ENCODE measurements around the gene PKP1. TPM values are rescaled to one million over a fixed set of nuclear protein-coding genes. Genes with fewer than 3 reads are reported as not detected.

The PKP1 gene
- total and polyA plus RNA-seq, 2 experiments from 2014 or later = 0.19 to 0.83 TPM

DNA sequence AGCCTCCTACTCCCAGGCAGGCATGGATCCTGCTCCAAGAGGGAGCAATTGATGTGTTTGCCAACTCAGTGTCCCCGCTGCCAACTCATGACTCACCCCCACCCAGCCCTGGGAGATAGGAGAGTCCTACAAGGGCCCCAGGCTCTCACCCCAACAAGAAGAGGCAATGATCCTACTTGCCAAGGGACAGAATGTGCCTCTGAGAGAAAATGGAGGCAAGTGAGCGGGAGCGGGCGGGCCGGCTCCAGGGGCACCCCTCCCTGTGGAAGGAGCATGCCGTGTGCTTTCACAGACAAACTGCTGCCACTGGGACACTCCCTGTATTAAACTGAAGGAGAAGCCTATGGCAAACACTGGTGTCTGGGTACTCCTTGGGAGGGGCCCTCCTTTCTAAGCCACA, 16.7 kb downstream of the PKP1 start (continued):
- TF ChIP-seq, protein P1, sequence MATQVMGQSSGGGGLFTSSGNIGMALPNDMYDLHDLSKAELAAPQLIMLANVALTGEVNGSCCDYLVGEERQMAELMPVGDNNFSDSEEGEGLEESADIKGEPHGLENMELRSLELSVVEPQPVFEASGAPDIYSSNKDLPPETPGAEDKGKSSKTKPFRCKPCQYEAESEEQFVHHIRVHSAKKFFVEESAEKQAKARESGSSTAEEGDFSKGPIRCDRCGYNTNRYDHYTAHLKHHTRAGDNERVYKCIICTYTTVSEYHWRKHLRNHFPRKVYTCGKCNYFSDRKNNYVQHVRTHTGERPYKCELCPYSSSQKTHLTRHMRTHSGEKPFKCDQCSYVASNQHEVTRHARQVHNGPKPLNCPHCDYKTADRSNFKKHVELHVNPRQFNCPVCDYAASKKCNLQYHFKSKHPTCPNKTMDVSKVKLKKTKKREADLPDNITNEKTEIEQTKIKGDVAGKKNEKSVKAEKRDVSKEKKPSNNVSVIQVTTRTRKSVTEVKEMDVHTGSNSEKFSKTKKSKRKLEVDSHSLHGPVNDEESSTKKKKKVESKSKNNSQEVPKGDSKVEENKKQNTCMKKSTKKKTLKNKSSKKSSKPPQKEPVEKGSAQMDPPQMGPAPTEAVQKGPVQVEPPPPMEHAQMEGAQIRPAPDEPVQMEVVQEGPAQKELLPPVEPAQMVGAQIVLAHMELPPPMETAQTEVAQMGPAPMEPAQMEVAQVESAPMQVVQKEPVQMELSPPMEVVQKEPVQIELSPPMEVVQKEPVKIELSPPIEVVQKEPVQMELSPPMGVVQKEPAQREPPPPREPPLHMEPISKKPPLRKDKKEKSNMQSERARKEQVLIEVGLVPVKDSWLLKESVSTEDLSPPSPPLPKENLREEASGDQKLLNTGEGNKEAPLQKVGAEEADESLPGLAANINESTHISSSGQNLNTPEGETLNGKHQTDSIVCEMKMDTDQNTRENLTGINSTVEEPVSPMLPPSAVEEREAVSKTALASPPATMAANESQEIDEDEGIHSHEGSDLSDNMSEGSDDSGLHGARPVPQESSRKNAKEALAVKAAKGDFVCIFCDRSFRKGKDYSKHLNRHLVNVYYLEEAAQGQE (IDR thresholded peaks at IDR 0.05; ENCODE audit: unreplicated experiment) = no peak
- TF ChIP-seq CREB1 (CRISPR knock-in tag; IDR thresholded peaks at IDR 0.05; ENCODE audit: low read depth) (no peak), STAT1 (IDR thresholded peaks at IDR 0.05; ENCODE audit: unreplicated experiment) (no peak), POLR2AphosphoS5 (IDR thresholded peaks at IDR 0.05; ENCODE audit: low read depth) (no peak)
- TF ChIP-seq, protein P2, sequence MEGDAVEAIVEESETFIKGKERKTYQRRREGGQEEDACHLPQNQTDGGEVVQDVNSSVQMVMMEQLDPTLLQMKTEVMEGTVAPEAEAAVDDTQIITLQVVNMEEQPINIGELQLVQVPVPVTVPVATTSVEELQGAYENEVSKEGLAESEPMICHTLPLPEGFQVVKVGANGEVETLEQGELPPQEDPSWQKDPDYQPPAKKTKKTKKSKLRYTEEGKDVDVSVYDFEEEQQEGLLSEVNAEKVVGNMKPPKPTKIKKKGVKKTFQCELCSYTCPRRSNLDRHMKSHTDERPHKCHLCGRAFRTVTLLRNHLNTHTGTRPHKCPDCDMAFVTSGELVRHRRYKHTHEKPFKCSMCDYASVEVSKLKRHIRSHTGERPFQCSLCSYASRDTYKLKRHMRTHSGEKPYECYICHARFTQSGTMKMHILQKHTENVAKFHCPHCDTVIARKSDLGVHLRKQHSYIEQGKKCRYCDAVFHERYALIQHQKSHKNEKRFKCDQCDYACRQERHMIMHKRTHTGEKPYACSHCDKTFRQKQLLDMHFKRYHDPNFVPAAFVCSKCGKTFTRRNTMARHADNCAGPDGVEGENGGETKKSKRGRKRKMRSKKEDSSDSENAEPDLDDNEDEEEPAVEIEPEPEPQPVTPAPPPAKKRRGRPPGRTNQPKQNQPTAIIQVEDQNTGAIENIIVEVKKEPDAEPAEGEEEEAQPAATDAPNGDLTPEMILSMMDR (conservative IDR thresholded peaks at IDR 0.05; ENCODE audit: low read depth in 2 of 2) = no peak

DNA sequence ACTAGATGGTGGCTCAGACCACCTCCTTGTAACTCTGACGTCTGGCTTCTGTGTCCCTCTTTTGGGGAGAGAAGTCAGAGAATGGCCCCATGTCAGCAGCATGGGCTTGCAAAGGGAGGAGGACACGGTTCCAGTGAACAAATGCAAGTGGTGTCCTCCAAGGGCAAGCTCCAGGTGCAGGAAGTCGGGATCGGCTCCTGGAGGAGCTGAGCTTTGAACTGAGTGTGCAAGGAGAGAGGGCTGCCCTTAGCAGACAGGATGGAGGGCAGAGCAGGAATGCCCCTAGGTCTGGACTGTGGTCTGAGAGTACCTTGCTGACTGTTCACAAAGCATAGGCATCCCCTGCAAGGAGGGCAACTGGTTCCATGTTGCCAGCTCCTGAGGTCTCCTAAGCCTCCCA, 17.3 kb downstream of the PKP1 start:
- no peak for ATAC-seq
- no peaks in the 10 kb centered on the region for H3K79me2 ChIP-seq (replicated peaks; ENCODE audit: insufficient read depth)
- TF ChIP-seq, protein P3, sequence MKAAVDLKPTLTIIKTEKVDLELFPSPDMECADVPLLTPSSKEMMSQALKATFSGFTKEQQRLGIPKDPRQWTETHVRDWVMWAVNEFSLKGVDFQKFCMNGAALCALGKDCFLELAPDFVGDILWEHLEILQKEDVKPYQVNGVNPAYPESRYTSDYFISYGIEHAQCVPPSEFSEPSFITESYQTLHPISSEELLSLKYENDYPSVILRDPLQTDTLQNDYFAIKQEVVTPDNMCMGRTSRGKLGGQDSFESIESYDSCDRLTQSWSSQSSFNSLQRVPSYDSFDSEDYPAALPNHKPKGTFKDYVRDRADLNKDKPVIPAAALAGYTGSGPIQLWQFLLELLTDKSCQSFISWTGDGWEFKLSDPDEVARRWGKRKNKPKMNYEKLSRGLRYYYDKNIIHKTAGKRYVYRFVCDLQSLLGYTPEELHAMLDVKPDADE (IDR thresholded peaks at IDR 0.05) = no peak
- TF ChIP-seq ZNF331 (CRISPR knock-in tag; IDR thresholded peaks at IDR 0.05; ENCODE audit: low read depth) = no peak
- no peak for TF ChIP-seq CREB1 (CRISPR knock-in tag; IDR thresholded peaks at IDR 0.05; ENCODE audit: low read depth)
- TF ChIP-seq, protein P2 (conservative IDR thresholded peaks at IDR 0.05; ENCODE audit: low read depth in 2 of 2) = no peak
- TF ChIP-seq POLR2AphosphoS5 (IDR thresholded peaks at IDR 0.05; ENCODE audit: low read depth) = no peak
- TF ChIP-seq, protein P1 (IDR thresholded peaks at IDR 0.05; ENCODE audit: unreplicated experiment) = no peak

More for the DNA sequence above, 17.3 kb downstream of the PKP1 start:
- no peak overlapping the region for H3K4me3 Mint-ChIP-seq
- Histone ChIP-seq H3K36me3 (ENCODE audit: insufficient read depth) (no peaks in the 10 kb centered on the region), H3K27ac (ENCODE audit: low read depth) (no peak overlapping the region), H3K4me2 (no peak overlapping the region), H3K9me2 (ENCODE audit: insufficient read depth) (no peaks in the 10 kb centered on the region), H3K4me1 (ENCODE audit: insufficient read depth) (no peaks in the 10 kb centered on the region), H3F3A (replicated peaks; ENCODE audit: low read depth) (no peaks in the 10 kb centered on the region), H3K27me3 (ENCODE audit: insufficient read depth) (no peaks in the 10 kb centered on the region), H3K4me3 (no peak overlapping the region), H4K20me1 (replicated peaks; ENCODE audit: insufficient read depth) (no peaks in the 10 kb centered on the region), H2AFZ (no peak overlapping the region)
- H3K4me1 Mint-ChIP-seq = peaks cover 5% of the 10 kb centered on the region; the same call in 2 of the 3 replicates
- no peak overlapping the region for H3K27ac Mint-ChIP-seq
- no peaks in the 10 kb centered on the region for H3K9me3 Mint-ChIP-seq
- H3K27me3 Mint-ChIP-seq (ENCODE audit: insufficient read depth, low read depth, poor library complexity) = peaks cover 12% of the 10 kb centered on the region
- no peaks in the 10 kb centered on the region for H3K36me3 Mint-ChIP-seq (ENCODE audit: low read depth)
- no peak for DNase-seq (ENCODE audit: low spot score)
